NCI-H82 treated with DMSO at 0.1 percent for 48 hours (cell line): ENCODE measurements around the gene MLXIP.

ENCODE experiments used
- DNase-seq: peaks from one replicate; lab custom pipeline; 2025; ENCODE audit not compliant: unreplicated experiment; lab: John Stamatoyannopoulos, UW

Gene MLXIP

DNA sequence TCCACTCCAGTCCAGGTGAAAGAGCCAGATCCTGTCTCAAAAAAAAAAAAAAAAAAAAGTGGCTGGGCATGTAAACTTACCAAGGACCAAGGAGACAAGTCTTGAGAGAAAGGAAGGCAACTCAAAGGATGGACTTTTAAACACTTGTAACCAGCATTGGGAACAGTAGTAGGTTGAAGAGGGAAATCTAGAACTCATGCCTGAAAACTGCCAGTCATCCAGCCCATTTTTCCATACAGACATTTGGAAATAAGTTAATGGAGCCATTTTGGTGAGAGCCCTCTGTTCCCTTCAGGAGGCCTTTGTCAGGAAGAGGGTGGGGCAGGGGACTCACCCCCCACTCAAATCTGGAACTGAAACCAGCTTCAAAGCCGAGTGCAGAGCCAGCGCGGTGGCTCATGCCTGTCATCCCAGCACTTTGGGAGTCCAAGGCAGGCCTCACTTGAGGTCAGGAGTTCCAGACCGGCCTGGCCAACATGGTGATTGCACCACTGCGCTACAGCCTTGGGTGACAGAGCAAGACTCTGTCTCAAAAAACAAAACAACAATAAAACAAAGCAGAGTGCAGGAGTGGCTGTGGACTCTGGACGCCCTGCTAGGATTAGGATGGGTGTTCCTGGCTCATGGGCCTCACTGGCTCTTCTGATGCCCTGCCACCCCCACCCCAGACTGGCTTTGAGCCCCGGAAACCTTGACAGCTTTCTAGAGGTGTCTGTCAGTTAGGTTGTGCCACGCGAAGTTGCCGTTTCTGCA, 1.6 kb upstream of the MLXIP start:
- no peak for DNase-seq

DNA sequence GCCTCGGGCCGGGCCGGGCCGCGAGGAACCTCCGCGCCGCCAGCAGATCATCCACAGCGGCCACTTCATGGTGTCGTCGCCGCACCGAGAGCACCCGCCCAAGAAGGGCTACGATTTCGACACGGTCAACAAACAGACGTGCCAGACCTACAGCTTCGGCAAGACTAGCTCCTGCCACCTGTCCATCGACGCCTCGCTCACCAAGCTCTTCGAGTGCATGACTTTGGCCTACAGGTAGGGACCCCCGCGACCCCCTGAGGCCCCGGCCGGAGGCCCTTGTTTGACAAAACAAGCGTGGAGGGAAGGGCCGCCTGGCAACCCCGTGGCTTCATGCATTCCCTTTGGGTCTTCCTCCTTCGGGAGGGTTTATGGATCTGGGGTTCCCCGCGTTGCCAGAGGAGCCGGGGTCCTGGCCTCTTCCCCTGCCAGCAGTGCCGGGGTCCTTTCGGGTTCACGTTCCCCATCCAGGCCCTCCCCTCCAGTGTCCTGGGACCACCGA, 526 bp downstream of the MLXIP start:
- DNase-seq, result no peak

DNA sequence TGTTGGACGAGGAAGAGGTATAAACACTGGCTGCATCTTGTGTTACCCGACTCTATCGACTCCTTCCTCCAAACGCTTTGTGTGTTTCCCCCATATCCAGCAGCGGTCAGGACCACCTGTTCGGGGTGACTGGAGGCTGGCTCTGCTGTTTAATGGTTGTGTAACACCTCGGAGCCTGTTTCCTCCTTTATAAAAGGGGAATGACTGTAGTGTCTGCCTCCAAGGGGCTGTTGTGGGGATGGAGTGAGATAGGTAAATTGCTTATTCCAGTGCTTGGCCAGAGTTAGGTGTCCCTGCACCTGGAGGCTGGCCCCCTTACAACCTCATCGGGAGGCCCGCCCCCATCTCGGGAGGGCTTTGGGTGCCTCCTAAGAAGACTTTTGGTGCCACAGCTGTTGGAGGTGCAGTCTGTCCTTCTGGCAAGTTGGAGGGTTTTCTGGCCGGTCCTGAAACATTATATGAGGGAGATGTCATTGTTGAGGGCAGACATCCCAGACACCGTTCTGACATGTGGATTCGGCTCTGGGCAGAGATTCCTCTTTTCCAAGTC, 1.1 kb downstream of the MLXIP start:
- DNase-seq, result no peak

DNA sequence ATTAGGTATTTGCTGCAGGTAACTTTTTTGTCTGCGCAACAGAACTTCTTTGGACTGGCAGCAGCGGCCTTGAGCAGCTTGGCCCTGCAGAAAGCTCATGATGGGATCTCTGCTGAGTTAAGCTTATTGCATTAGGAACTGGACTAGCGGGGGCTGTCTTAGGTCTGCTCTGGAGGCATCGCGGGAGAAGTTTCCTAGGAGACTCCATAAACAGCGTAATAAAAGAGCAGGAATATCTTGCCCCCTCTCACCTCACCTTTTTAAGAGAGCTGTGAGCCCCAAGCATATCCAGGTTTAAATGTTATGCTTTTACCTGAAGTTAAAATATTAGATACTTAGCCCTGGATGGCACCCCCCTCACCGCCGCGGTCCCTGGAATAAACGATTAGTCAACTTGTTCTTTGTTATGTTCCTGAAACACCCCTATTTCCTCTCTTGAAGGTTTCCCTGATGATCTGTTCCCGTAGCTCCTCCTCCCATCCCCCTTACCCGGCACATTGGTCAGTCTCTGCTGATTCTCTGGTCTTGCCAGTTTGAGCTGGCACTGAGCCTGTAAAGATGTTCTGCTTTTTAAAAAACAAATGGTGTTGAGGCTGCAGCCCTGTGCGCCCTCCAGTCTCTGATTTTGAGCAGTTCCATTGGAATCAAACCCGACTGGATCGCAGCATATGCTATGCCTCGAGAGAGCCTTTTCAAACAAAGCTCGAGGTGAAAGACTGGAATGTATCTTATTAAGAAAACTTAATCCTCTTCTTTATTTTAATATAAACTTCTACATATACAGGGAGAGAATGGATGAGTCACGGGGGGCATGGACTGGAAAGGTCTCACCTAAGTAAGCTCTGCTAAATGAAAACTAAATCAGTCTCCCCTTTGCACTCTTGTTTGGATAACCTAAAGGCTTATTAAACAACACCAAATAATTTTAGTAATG, 1.9 kb downstream of the MLXIP start:
- DNase-seq, result peak; percentile 28

DNA sequence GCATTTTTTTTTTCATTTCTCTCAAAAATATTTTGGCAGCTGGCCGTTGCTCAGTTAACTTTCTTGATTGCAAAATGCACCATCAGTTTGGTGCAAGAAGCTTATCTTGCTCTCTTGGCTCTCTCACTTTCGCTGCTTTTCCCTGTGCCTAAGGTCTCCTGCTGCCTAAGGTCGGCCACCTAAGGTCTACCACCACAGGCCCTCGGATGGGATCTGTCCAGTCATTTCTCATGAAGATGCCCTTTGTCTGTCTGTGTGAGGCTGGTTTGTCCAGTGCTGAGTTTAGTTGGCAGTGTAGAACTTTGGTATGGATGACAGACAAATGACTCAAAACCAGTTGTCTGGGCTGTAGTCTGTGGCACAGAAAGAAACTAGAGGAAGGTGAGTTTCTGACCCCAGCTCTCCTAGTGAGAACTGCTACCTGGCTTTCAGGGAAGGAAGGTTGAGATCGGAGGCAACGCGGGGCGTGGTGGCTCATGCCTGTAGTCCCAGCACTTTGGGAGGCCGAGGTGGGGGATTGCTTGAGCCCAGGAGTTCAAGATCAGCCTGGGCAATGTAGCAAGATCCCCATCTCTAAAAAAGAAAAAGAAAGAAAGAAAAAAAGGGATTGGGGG, 2.6 kb downstream of the MLXIP start:
- no peak for DNase-seq

DNA sequence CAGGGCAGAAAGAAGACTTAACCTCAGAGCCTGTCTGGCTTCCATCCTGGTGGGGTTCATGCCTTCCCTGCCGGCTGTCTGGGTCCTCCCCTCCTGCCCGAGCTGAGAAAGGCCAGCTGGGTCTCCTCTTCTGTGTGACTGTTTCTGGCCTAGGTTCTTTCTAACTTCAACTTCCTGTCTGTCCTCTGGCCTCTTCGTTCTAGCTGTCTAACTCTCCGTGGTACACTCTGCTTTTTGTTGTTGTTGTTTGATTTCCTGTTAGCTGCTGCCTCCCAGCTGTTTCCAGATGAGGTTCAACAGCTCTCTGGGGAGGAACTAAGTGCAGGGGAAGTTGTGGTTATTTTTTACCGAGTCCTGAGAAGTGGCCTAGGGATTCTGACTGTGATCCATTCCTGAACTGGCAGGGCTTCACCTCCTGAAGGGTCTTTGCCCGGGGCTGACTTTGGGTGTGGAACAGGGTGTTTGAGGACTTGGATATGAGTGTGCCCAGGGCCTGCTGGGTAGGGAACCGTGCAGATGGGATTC, 3.2 kb downstream of the MLXIP start:
- DNase-seq, result no peak

DNA sequence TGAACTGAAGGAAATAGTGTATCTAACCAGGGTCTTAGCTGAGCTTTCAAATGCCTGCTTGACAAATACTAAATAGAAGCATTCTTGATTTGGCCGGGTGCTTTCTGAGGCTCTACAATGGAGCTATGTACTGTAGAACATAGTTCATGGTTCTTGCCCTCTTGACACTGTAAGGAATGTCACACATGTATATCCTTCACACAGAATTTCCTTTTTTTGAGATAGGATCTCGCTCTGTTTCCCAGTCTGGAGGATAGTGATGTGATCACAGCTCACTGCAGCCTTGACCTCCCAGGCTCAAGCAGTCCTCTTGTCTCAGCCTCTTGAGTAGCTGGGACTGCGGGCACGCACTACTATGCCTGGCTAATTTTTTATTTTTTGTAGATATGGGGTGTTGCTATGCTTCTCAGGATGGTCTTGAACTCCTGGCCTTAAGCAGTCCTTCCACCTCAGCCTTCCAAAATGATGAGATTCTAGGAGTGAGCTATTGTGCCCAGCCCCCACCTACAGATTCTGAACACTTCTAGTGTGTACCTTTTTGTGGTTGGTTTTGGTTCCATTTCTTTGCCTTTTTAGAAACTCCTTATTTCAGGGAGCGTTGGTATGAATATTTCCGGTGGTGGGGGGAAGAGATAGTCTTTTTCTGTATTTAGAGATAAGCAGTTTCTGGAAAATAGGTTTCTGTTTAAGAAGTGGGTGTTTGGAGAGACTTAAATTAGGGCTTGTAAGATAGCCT, 4.2 kb downstream of the MLXIP start:
- DNase-seq, result no peak

DNA sequence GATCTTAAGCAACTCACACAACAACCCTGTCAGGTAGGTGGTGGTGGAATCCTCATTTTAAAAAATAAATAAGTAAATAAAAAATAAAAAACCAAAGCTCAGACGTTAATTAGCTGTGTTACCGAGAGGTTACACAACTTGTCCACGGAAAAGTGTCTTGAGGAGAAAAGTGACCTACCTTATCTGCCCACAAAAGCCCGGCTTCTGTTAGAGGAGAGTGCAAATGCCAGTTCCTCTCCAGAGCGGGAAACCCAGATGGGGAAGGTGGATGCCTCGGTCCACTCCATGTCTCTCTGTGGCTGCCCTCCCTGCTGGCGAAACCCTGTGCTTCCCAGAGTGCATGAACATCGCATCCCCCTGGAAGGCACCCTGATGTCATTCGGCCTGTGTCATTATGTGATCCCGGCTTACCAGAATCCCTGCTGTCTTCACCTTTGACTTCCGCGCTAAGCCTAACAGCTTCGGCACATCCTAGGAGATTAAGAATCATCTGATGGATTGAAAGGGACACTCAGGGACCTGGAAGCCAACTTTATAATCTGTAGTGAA, 6.4 kb downstream of the MLXIP start:
- DNase-seq, result peak; percentile 74

DNA sequence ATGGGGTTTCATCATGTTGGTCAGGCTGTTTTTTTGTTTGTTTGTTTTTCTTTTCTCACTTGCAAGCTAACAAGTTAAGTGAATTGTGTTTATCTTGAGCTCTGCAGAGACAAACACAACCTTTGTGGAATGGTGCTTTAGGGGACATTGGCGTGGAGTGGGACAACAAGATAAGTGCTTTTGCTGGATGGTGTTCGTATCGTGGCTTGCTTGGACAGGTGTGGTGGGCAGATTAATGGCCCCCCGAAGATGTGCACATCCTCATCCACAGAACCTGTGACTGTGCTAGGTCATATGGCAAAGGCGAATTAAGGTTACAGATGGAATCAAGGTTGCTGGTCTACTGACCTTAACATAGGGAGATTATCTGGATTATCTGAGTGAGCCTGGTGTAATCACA, 7.0 kb downstream of the MLXIP start:
- DNase-seq, result peak; percentile 81

DNA sequence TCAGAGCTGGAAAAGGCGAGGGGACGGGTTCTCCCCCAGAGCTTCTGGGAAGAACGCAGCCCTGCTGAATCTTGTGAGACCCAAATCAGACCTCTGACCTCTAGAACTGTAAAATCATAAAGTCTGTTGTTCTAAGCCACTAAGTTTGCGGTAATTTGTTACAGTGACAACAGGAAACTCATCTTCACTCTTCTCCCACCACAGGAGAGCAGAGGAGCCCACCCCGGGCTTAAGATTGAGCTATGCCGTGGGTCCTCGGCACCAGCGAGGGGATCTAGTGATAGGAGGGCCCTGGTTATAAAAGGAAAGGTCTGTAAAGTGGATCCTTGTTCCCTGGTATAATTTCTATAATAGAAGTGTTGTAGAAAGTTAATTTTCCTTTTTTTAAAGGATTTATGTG, 7.6 kb downstream of the MLXIP start:
- DNase-seq, result no peak

DNA sequence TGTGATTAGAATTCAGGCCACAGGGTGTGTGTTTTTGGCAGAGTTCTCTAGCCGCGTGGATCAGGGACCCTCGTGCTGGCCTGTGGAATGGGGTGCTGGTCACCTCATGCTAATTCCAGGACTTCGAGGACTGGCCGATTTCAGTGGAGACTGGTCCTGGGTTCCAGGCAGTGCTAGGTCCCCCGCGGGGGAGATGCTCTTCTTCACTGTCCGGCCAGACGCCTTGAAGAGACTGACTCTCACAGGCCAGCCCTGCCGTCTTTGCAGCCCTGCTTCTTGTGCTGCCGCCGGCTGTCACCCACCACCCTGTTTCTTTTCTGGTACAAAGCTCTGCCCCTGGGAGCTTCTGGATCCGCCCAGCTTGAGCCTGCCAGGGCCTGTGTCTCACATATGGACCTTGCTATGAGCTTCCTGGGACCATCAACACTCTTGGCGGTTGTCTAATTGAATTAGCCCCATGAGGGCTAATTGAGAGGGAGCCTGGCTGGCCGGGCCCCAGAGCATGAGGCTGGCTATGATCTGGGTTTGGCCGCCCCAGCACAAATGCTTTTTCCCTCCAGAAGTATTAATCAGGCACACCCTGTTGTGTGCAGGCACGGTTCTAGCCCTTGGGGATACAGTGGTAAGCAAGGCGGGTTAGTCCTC, 8.2 kb downstream of the MLXIP start:
- no peak for DNase-seq

DNA sequence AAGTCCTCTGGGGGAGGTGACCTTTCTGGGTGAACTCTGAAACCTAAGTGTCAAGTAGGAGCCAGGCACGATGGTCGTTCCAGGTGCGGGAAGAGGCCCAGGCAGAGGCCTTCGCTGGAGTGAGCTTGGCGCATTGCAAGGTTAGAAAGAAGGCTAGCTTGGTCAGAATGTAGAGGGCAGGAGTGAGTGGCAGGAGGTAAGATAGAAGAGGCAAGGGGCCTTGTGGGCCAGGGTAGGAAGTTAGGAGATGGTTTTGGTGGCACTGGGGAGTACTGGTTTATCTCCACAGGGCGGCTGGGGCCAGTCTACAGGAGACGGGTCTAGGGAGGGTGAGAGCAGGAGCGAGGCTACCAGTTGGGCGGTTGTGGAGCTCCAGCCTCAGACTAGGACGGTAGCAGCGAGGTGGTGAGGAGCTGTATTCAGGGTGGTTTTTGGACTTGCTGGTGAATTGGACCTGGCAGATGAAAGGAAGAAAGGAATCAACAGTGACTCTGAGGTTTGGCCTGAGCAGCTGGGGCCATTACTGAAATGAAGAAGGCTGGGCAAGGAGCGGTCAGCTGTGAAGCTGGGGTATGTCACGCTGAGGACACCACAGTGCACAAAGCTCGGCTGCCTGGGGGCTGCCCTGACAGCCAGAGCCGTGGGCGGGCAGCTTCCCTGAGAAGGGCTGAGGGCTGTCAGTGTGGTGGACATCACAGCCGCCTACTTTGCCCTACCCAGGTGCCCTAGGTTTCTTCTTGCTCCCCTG, 9.0 kb downstream of the MLXIP start:
- no peak for DNase-seq

DNA sequence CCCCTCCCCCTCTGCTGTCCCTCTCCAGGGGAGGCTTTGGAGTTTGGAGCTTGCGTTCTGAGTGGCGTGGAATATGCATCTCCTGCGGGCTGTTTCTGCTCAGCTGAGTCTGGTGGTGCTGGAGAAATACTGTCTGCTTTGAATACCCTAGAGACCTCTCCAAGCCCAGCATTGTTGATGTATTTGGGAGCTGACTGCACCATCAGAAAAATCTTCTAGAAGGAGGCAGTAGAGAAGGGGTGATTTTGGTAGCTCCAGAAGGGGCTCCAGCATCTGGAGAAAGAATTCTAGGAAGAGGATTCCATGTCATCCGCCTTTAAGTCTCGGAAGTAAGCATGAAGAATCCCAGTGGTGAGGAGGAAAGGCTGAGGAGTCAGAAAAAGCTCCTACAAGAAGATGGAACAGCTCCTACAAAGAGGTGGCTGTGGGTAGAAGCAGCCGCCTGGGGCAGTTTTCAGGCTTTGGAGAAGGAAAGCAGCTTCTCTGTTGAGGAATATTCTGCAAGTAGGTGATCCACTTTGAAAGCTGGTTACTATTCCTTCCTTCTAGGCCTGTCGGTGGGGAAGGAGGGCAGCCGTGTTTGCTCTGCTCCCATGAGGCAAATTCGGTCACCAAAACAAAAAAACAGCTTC, 9.7 kb downstream of the MLXIP start:
- no peak for DNase-seq

DNA sequence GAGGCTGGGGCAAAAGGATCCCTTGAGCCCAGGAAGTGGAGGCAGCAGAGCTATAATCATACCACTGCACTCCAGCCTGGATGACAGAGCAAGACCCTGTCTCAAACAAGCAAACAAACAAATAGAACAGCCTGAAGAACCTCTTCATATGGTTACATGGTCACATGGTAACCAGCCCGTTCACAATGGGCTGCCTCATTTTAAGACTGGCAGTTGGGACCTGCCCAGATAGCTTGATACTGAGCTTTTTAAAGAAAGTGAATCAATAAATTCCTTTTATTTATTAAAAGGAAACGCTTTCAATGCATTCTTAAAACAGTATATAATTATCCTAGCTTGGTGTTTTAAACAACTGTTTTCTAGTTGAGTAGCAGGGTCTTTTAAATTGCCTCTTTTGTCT, 10.5 kb downstream of the MLXIP start:
- DNase-seq, result no peak

DNA sequence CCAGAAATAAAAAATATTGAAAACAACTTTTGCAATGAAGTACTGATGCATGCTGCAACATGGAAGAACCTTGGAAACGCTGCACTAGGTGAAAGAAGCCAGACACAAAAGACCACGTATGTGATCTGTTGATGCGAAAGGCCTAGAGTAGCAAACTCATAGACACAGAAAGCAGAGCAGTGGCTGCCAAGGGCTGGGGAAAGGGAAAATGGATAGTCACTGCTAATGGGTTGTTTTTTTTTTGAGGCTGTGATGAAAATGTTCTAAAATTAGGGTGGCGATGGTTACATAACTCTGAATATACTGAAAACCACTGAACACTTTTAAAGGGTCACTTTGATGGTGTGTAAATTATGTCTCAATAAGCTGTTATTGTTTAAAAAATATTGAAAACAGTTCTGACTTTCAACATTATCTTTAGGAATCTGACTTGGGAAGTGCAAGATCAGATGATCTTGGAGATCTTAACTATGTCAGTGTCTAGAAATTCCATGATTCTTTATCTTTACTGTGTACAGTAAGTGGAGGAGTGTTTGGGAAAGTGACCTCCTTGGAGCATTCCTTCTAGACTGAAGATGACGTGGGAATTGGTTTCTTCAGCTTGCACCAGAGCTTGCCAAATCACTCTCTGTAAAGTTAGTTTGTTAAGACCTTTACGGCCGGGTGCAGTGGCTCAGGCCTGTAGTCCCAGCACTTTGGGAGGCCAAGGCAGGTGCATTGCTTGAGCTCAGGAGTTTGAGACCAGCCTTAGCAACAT, 12.4 kb downstream of the MLXIP start:
- DNase-seq, result no peak

DNA sequence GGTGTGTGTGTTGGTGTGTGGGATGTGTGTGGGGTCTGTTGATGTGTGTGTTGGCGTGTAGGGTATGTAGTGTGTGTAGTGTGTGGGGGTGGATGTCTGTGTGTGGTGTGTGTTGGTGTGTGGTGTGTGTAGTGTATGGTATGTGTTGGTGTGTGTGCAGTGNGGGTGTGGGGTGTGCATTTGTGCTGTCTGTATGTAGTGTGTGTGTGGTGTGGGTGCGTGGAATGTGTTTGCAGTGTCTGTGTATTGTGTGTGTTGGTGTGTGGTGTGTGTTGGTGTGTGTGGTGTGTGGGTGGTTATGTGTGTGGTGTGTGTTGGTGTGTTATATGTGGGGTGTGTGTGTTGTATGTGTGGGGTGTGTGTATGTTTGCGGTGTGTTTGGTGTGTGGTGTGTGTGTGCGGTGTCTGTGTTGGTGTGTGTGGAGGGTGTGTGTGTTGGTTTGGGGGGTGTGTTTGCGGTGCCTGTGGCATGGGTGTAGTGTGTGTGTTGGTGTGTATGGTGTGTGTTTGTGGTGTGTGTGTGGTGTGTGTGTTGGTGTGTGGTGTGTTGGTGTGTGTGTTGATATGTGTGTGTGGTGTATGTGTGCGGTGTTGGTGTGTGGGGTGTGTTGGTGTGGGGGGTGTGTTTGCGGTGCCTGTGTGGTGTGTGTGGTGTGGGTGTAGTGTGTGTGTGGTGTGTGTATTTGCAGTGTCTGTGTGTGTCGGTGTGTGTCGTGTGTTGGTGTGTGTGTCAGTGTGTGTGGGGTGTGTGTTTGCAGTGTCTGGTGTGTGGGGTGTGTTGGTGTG, 14.7 kb downstream of the MLXIP start:
- no peak for DNase-seq

DNA sequence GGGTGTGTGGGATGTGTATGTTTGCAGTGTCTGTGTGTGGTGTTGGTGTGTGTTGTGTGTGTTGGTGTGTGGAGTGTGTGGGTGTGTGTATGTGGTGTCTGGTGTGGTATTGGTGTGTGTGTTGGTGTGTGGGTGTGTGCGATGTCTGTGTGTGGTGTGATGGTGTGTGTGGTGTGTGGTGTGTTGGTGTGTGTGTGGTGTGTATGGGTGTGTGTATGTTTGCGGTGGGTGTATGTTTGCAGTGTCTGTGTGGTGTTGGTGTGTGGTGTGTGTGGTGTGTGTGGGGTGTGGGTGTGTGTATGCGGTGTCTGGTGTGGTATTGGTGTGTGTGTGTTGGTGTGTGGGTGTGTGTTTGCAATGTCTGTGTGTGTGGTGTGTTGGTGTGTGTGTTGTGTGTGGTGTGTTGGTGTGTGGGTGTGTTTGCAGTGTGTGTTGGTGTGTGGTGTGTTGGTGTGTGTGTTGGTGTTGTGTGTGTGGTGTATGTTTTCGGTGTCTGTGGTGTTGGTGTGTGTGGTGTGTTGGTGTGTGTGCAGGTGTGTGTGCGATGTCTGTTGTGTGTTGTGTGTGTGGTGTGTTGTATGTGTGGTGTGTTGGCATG, 15.7 kb downstream of the MLXIP start:
- DNase-seq, result no peak
